Calu3 (cell line): Measurements from ENCODE around the gene MPG. TPM values are rescaled to one million over a fixed set of nuclear protein-coding genes. Genes with fewer than 3 reads are reported as not detected.
"Not testable (repeated sequence)": the region's sequence is repeated elsewhere in the genome, so short reads cannot be mapped to it uniquely, and the experiment has no call there.

Experiments
- Bru-seq: library from RNA; stranded (reverse); fragments of 400-500 nt; gene quantifications from one replicate; lab custom pipeline; 2021; lab: Mats Ljungman, UMichigan
- BruChase-seq, 2 experiments: library from RNA; stranded (reverse); fragments of 400-500 nt; gene quantifications; one replicate each; lab custom pipeline; 2021; lab: Mats Ljungman, UMichigan
- BruUV-seq: library from RNA; stranded (reverse); fragments of 400-500 nt; replicated peaks from 2 replicates; lab custom pipeline; 2021; lab: Mats Ljungman, UMichigan
- CTCF ChIA-PET: fragments of 300-600 bp; sonication (Branson Sonifier 250); formaldehyde crosslinking; loops from one replicate; lab custom pipeline; 2022; ENCODE audit warnings: antibody characterized with exemption; lab: Charles Lee
- DNase-seq: peaks from one replicate; pipeline ENCODE4 v3.0.0; 2022
- H3K27ac Mint-ChIP-seq: one replicate; pipeline ENCODE4 v1.8.0; 2022; ENCODE audit warnings: mixed read lengths; ENCODE audit not compliant: unreplicated experiment
- H3K27me3 Mint-ChIP-seq: one replicate; pipeline ENCODE4 v1.8.0; 2022; ENCODE audit warnings: mixed read lengths; ENCODE audit not compliant: unreplicated experiment
- H3K36me3 Mint-ChIP-seq: one replicate; pipeline ENCODE4 v1.8.0; 2022; ENCODE audit warnings: mild to moderate bottlenecking, moderate library complexity, mixed read lengths; ENCODE audit not compliant: insufficient read depth, unreplicated experiment
- H3K4me1 Mint-ChIP-seq: one replicate; pipeline ENCODE4 v1.8.0; 2022; ENCODE audit warnings: mild to moderate bottlenecking, low read depth, mixed read lengths; ENCODE audit not compliant: unreplicated experiment
- H3K4me3 Mint-ChIP-seq: one replicate; pipeline ENCODE4 v1.8.0; 2022; ENCODE audit warnings: mild to moderate bottlenecking, low read depth, moderate library complexity, mixed read lengths; ENCODE audit not compliant: unreplicated experiment
- H3K9me3 Mint-ChIP-seq: one replicate; pipeline ENCODE4 v1.8.0; 2022; ENCODE audit warnings: low read depth, mixed read lengths; ENCODE audit not compliant: unreplicated experiment
- CTCF ChIP-seq: fragments of 200-600 bp; IDR thresholded peaks from one replicate; pipeline ENCODE4 v1.8.0; 2022; ENCODE audit warnings: antibody characterized with exemption; ENCODE audit not compliant: unreplicated experiment
- intact Hi-C: fragments of 100-400 bp; cut with micrococcal nuclease; formaldehyde crosslinking; loops from one replicate; pipeline ENCODE4 v1.10.0; 2022; ENCODE audit not compliant: unreplicated experiment
- long read RNA-seq: library from polyadenylated mRNA; stranded (forward); transcript quantifications from one replicate; pipeline ENCODE4 v2.0.0, GENCODE V29; 2022
- total RNA-seq: library from RNA; stranded (reverse); gene quantifications from 2 replicates; pipeline ENCODE4 v1.2.3, GENCODE V29; 2022

MPG gene
- total RNA-seq (40.1 and 45.6 TPM in 2 replicates), Bru-seq, nascent RNA (percentile 52 among the genes with signal in this experiment), BruChase-seq, experiment 1, labeled RNA remaining after a 6-hour chase (percentile 64 among the genes with signal in this experiment), BruChase-seq, experiment 2, labeled RNA remaining after a 2-hour chase (percentile 57 among the genes with signal in this experiment)
- long read RNA-seq, transcript MPG-202 (4 exons, 1,205 nt): major isoform, 84 of 101 reads
- long read RNA-seq, partial matches to known transcripts: 10 of 101 reads
- long read RNA-seq, other reads (novel, unspliced or antisense): 6 of 101 reads

GRCh38 chr16:77807-78443, at the start of gene MPG:
Gene MPG (plus strand): TSS chr16:78225. CDS start chr16:78310, 85 bp downstream.
- H3K27ac Mint-ChIP-seq: peak within 1 kb of the TSS; percentile 79
- no peak for TF ChIP-seq CTCF
- no peaks in the 10 kb centered on the region for H3K27me3 Mint-ChIP-seq
- no TSS peak for BruUV-seq
- peaks cover 75% of the 10 kb centered on the region for H3K36me3 Mint-ChIP-seq
- peaks cover 29% of the 10 kb centered on the region for H3K4me1 Mint-ChIP-seq
- peak; percentile 92 for DNase-seq
- H3K4me3 Mint-ChIP-seq: peak within 1 kb of the TSS; percentile 80
- CTCF ChIA-PET: interaction anchor here (0.9 to 1.8 kb wide), 6 partner anchors 9 to 275 kb away, joined by 3 to 7 read pairs (median 5); partner anchors contain the start of genes AXIN1 and LUC7L
- intact Hi-C loops: no loop called here
- H3K9me3 Mint-ChIP-seq: no peaks in the 10 kb centered on the region

GRCh38 chr16:30627-31026, 47.4 kb upstream of the MPG start:
- CTCF ChIA-PET, BruUV-seq, DNase-seq, H3K27me3 Mint-ChIP-seq, H3K27ac Mint-ChIP-seq, H3K36me3 Mint-ChIP-seq, H3K4me1 Mint-ChIP-seq, H3K9me3 Mint-ChIP-seq, H3K4me3 Mint-ChIP-seq, intact Hi-C loops: not testable (repeated sequence)

- CTCF ChIA-PET, H3K9me3 Mint-ChIP-seq, intact Hi-C loops, BruUV-seq, H3K27me3 Mint-ChIP-seq, H3K27ac Mint-ChIP-seq, H3K4me3 Mint-ChIP-seq, DNase-seq, H3K36me3 Mint-ChIP-seq: not testable (repeated sequence)
- H3K4me1 Mint-ChIP-seq: peaks cover 11% of the 10 kb centered on the region
Observed at GRCh38 chr16:33154-33876, 44.7 kb upstream of the MPG start.

- no TSS peak for BruUV-seq
- Mint-ChIP-seq H3K27me3 (no peaks in the 10 kb centered on the region), H3K4me3 (no peak overlapping the region), H3K4me1 (peaks cover 18% of the 10 kb centered on the region), H3K27ac (no peak overlapping the region), H3K9me3 (no peaks in the 10 kb centered on the region), H3K36me3 (peaks cover 8% of the 10 kb centered on the region)
- CTCF ChIA-PET: no interaction called here
- intact Hi-C loops: no loop called here
- DNase-seq: no peak
- TF ChIP-seq CTCF: no peak
Observed at GRCh38 chr16:33877-34647, 44.0 kb upstream of the MPG start.

GRCh38 chr16:34648-34987, 43.4 kb upstream of the MPG start:
- no peak for TF ChIP-seq CTCF
- no peak overlapping the region for H3K27ac Mint-ChIP-seq
- H3K36me3 Mint-ChIP-seq: peaks cover 13% of the 10 kb centered on the region
- CTCF ChIA-PET: no interaction called here
- no peaks in the 10 kb centered on the region for H3K9me3 Mint-ChIP-seq
- no TSS peak for BruUV-seq
- intact Hi-C loops: no loop called here
- peaks cover 24% of the 10 kb centered on the region for H3K4me1 Mint-ChIP-seq
- no peak overlapping the region for H3K4me3 Mint-ChIP-seq
- no peaks in the 10 kb centered on the region for H3K27me3 Mint-ChIP-seq
- DNase-seq: no peak
